Mucosa of rectum (tissue), 2 donors: ENCODE data around the gene SNAPIN.

ENCODE experiments used
- H3K27ac ChIP-seq, 2 donors: one replicate each; pipeline ENCODE4 v1.7.0; 2013; ENCODE audit warnings: inconsistent platforms in 2 of 2, low read depth in 2 of 2, low read length in 2 of 2
- H3K27me3 ChIP-seq, 2 donors: one replicate each; pipeline ENCODE4 v1.7.0; 2013; ENCODE audit warnings: low read length in 2 of 2; ENCODE audit not compliant: control insufficient read depth in 2 of 2, insufficient read depth in 2 of 2
- H3K36me3 ChIP-seq, 2 donors: one replicate each; pipeline ENCODE4 v1.7.0; 2013; ENCODE audit warnings: low read length in 2 of 2; ENCODE audit not compliant: control insufficient read depth in 2 of 2, insufficient read depth in 2 of 2
- H3K4me1 ChIP-seq, 2 donors: one replicate each; pipeline ENCODE4 v1.7.0; 2013; ENCODE audit warnings: low read length in 2 of 2, mild to moderate bottlenecking in 1 of 2; ENCODE audit not compliant: control insufficient read depth in 2 of 2, insufficient read depth in 2 of 2
- H3K4me3 ChIP-seq, 2 donors: one replicate each; pipeline ENCODE4 v1.7.0; 2013; ENCODE audit warnings: low read length in 2 of 2
- H3K9ac ChIP-seq, 2 donors: one replicate each; pipeline ENCODE4 v1.7.0; 2013; ENCODE audit warnings: low read length in 2 of 2, low read depth in 1 of 2, mild to moderate bottlenecking in 1 of 2
- H3K9me3 ChIP-seq, 2 donors: one replicate each; pipeline ENCODE4 v1.7.0; 2013; ENCODE audit warnings: low read length in 2 of 2; ENCODE audit not compliant: control insufficient read depth in 2 of 2
- donor health status: healthy.
- donor health status: Normal muscosa, but diverticular disease.

The SNAPIN gene

GRCh38 chr1:153643816-153644215 lies 14.7 kb upstream of the SNAPIN start:
- H3K27ac ChIP-seq = no peak overlapping the region
- H3K9me3 ChIP-seq = no peaks in the 10 kb centered on the region
- no peak overlapping the region for H3K4me3 ChIP-seq
- H3K27me3 ChIP-seq = no peaks in the 10 kb centered on the region
- H3K9ac ChIP-seq = no peak overlapping the region
- no peaks in the 10 kb centered on the region for H3K4me1 ChIP-seq
- H3K36me3 ChIP-seq = peaks cover 65 to 66% of the 10 kb centered on the region in 2 donors

GRCh38 chr1:153646672-153647345 lies 11.7 kb upstream of the SNAPIN start:
- Histone ChIP-seq H3K36me3 (peaks cover 38 to 46% of the 10 kb centered on the region in 2 donors), H3K9ac (no peak overlapping the region), H3K9me3 (no peaks in the 10 kb centered on the region), H3K27ac (no peak overlapping the region), H3K4me3 (no peak overlapping the region), H3K4me1 (peaks cover 0 to 3% of the 10 kb centered on the region in 2 donors), H3K27me3 (no peaks in the 10 kb centered on the region)

- Histone ChIP-seq H3K27me3 (no peaks in the 10 kb centered on the region), H3K4me1 (peaks cover 0 to 3% of the 10 kb centered on the region in 2 donors), H3K36me3 (peaks cover 33 to 41% of the 10 kb centered on the region in 2 donors), H3K9ac (no peak overlapping the region), H3K9me3 (no peaks in the 10 kb centered on the region), H3K27ac (no peak overlapping the region), H3K4me3 (no peak overlapping the region)
Observed at GRCh38 chr1:153647346-153647714, 11.2 kb upstream of the SNAPIN start.

- no peak overlapping the region for H3K9ac ChIP-seq
- no peak overlapping the region for H3K27ac ChIP-seq
- H3K9me3 ChIP-seq = no peaks in the 10 kb centered on the region
- peaks cover 25 to 33% of the 10 kb centered on the region in 2 donors for H3K36me3 ChIP-seq
- no peak overlapping the region for H3K4me3 ChIP-seq
- H3K4me1 ChIP-seq = peaks cover 6 to 10% of the 10 kb centered on the region in 2 donors
- no peaks in the 10 kb centered on the region for H3K27me3 ChIP-seq
Observed at GRCh38 chr1:153648000-153648643, 10.4 kb upstream of the SNAPIN start.

GRCh38 chr1:153649137-153649862 lies 9.2 kb upstream of the SNAPIN start:
- Histone ChIP-seq H3K4me1 (peaks cover 6 to 11% of the 10 kb centered on the region in 2 donors), H3K4me3 (no peak overlapping the region), H3K9me3 (no peaks in the 10 kb centered on the region), H3K27ac (no peak overlapping the region), H3K27me3 (no peaks in the 10 kb centered on the region), H3K9ac (no peak overlapping the region), H3K36me3 (peaks cover 16 to 23% of the 10 kb centered on the region in 2 donors)

- H3K4me3 ChIP-seq = no peak overlapping the region
Observed at GRCh38 chr1:153649863-153650235, 8.7 kb upstream of the SNAPIN start.

GRCh38 chr1:153651771-153652170 lies 6.7 kb upstream of the SNAPIN start:
- Histone ChIP-seq H3K9me3 (no peaks in the 10 kb centered on the region), H3K27me3 (no peaks in the 10 kb centered on the region), H3K36me3 (peaks cover 0 to 2% of the 10 kb centered on the region in 2 donors), H3K27ac (no peak overlapping the region), H3K9ac (no peak overlapping the region), H3K4me1 (peaks cover 6 to 11% of the 10 kb centered on the region in 2 donors), H3K4me3 (no peak overlapping the region)

More at GRCh38 chr1:153649863-153650235, 8.7 kb upstream of the SNAPIN start:
- Histone ChIP-seq H3K27ac (no peak overlapping the region), H3K9ac (no peak overlapping the region), H3K9me3 (no peaks in the 10 kb centered on the region), H3K27me3 (no peaks in the 10 kb centered on the region), H3K4me1 (peaks cover 6 to 11% of the 10 kb centered on the region in 2 donors), H3K36me3 (peaks cover 14 to 18% of the 10 kb centered on the region in 2 donors)

- H3K36me3 ChIP-seq = no peaks in the 10 kb centered on the region
- no peaks in the 10 kb centered on the region for H3K9me3 ChIP-seq
- H3K4me1 ChIP-seq = peaks cover 6 to 11% of the 10 kb centered on the region in 2 donors
- peak overlapping the region; percentile 25 to 60 for H3K27ac ChIP-seq
- peak overlapping the region in 1 of 2 donors; percentile 24 for H3K4me3 ChIP-seq
- H3K27me3 ChIP-seq = no peaks in the 10 kb centered on the region
- no peak overlapping the region for H3K9ac ChIP-seq
Observed at GRCh38 chr1:153652805-153653500, 5.5 kb upstream of the SNAPIN start.

GRCh38 chr1:153655333-153655732 lies 3.2 kb upstream of the SNAPIN start:
- no peak overlapping the region for H3K9ac ChIP-seq
- H3K4me3 ChIP-seq = no peak overlapping the region
- H3K4me1 ChIP-seq = peaks cover 14 to 18% of the 10 kb centered on the region in 2 donors
- no peak overlapping the region for H3K27ac ChIP-seq
- no peaks in the 10 kb centered on the region for H3K9me3 ChIP-seq
- no peaks in the 10 kb centered on the region for H3K27me3 ChIP-seq
- H3K36me3 ChIP-seq = no peaks in the 10 kb centered on the region
